Activated T-helper 9 cell treated with anti-CD3 and anti-CD28 coated beads, Interleukin-2, amount 50 U/mL, for 16 hours (primary cell): Measurements from ENCODE around the gene SMYD3.

Source experiments
- DNase-seq: peaks from one replicate; pipeline ENCODE4 v3.0.0-alpha.2; 2020; ENCODE audit warnings: low read depth

Gene SMYD3

GRCh38 chr1:245870698-245871097 lies 636.4 kb downstream of the SMYD3 start:
- DNase-seq, result no peak

- no peak for DNase-seq
These were observed 637.2 kb downstream of the SMYD3 start for GRCh38 chr1:245869847-245870246.

- no peak for DNase-seq
These were observed 639.3 kb downstream of the SMYD3 start for GRCh38 chr1:245867738-245868137.

GRCh38 chr1:245864872-245865271 lies 642.2 kb downstream of the SMYD3 start:
- no peak for DNase-seq

GRCh38 chr1:245863566-245864184 lies 643.4 kb downstream of the SMYD3 start:
- no peak for DNase-seq

GRCh38 chr1:245862812-245863540 lies 644.1 kb downstream of the SMYD3 start:
- DNase-seq, result no peak

GRCh38 chr1:245860657-245861544 lies 646.2 kb downstream of the SMYD3 start:
- no peak for DNase-seq

- DNase-seq, result no peak
These were observed 647.5 kb downstream of the SMYD3 start for GRCh38 chr1:245859493-245860114.

- DNase-seq, result no peak
These were observed 648.2 kb downstream of the SMYD3 start for GRCh38 chr1:245858722-245859492.

GRCh38 chr1:245858022-245858721 lies 648.9 kb downstream of the SMYD3 start:
- DNase-seq, result no peak

GRCh38 chr1:245856944-245857531 lies 650.0 kb downstream of the SMYD3 start:
- DNase-seq, result no peak

GRCh38 chr1:245855846-245856730 lies 651.0 kb downstream of the SMYD3 start:
- DNase-seq, result no peak

GRCh38 chr1:245853291-245853690 lies 653.8 kb downstream of the SMYD3 start:
- no peak for DNase-seq

GRCh38 chr1:245843101-245843500 lies 664.0 kb downstream of the SMYD3 start:
- no peak for DNase-seq

- DNase-seq, result no peak
These were observed 665.0 kb downstream of the SMYD3 start for GRCh38 chr1:245842106-245842505.

- DNase-seq, result no peak
These were observed 666.1 kb downstream of the SMYD3 start for GRCh38 chr1:245840971-245841370.

- DNase-seq, result no peak
These were observed 669.4 kb downstream of the SMYD3 start for GRCh38 chr1:245837718-245838117.

- no peak for DNase-seq
These were observed 671.7 kb downstream of the SMYD3 start for GRCh38 chr1:245835386-245835785.

GRCh38 chr1:245834002-245834401 lies 673.1 kb downstream of the SMYD3 start:
- no peak for DNase-seq
